RWPE2 (cell line): ENCODE measurements around the gene CYRIA.

Source experiments
- ATAC-seq: fragments of 200-7000 bp; cut with Tn5 transposase; 3 replicates; pipeline ENCODE4 v1.9.1; 2021; ENCODE audit warnings: low read depth
- DNase-seq: peaks from one replicate; pipeline ENCODE4 v3.0.0-alpha.2; 2020; ENCODE audit warnings: low spot score
- H3K27ac ChIP-seq: fragments of 450-650 bp; 2 replicates; pipeline ENCODE4 v1.5.1; 2017; ENCODE audit warnings: mild to moderate bottlenecking; ENCODE audit not compliant: poor library complexity, severe bottlenecking
- H3K27me3 ChIP-seq: fragments of 250-450 bp; sonication (Bioruptor Pico); 2 replicates; pipeline ENCODE4 v1.5.1; 2021; ENCODE audit warnings: mild to moderate bottlenecking, moderate library complexity; ENCODE audit not compliant: insufficient read depth, poor library complexity, severe bottlenecking
- H3K36me3 ChIP-seq: fragments of 250-450 bp; sonication (Bioruptor Pico); 2 replicates; pipeline ENCODE4 v1.5.1; 2020; ENCODE audit warnings: low read depth, mild to moderate bottlenecking, moderate library complexity
- H3K4me1 ChIP-seq: fragments of 250-450 bp; sonication (Bioruptor Pico); 2 replicates; pipeline ENCODE4 v1.5.1; 2021; ENCODE audit warnings: mild to moderate bottlenecking, moderate library complexity; ENCODE audit not compliant: insufficient read depth, poor library complexity, severe bottlenecking
- H3K4me3 ChIP-seq: fragments of 250-450 bp; sonication (Bioruptor Pico); 2 replicates; pipeline ENCODE4 v1.5.1; 2021; ENCODE audit warnings: mild to moderate bottlenecking, moderate library complexity; ENCODE audit not compliant: severe bottlenecking
- H3K9me3 ChIP-seq: fragments of 250-450 bp; sonication (Bioruptor Pico); 2 replicates; pipeline ENCODE4 v1.5.1; 2021; ENCODE audit warnings: mild to moderate bottlenecking, moderate library complexity; ENCODE audit not compliant: severe bottlenecking
- TF ChIP-seq, protein P1 (sequence below): fragments of 450-650 bp; IDR thresholded peaks from one replicate; pipeline ENCODE4 v1.5.1; 2017; ENCODE audit warnings: mild to moderate bottlenecking, moderate library complexity; ENCODE audit not compliant: poor library complexity, severe bottlenecking

CYRIA gene

DNA sequence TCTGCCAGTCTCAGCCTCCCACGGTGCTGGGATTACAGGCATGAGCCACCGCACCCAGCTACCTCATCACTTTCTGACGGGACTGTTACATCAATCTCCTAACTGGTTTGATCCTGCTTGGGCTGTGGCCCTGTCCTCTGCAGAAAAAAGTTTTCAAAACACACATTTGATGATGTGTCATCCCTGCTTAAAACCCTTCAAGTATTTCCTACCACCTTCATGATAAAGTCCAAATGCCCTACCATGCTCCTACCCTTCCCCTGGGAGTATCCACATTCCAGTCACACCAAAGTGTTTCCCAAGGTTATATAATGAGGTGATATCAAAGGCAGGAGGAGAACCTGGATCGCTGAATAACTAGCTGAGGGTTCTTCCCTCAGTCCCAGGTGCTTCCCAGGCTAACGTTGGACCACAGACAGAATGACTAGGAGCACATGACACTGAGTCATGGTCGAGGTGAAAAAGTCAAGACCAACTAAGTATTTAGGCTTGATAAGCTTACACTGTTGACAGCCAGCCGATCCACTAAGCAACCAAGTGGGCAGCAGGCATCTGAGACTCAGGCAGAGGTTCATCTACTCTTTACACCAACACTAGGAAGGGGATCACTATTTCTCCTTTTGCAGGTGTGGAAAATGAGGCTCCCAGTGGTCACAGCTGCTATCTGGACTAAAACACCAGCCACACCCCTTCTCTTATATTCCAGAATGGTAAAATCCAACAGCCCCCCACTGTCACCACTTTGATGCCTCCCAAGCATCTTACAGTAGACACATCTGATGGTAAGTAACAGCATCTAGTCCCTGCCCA lies 31.8 kb downstream of the CYRIA start:
- ATAC-seq (peak; percentile 59), DNase-seq (no peak)
- H3K27me3 ChIP-seq: no peaks in the 10 kb centered on the region
- TF ChIP-seq, protein P1, sequence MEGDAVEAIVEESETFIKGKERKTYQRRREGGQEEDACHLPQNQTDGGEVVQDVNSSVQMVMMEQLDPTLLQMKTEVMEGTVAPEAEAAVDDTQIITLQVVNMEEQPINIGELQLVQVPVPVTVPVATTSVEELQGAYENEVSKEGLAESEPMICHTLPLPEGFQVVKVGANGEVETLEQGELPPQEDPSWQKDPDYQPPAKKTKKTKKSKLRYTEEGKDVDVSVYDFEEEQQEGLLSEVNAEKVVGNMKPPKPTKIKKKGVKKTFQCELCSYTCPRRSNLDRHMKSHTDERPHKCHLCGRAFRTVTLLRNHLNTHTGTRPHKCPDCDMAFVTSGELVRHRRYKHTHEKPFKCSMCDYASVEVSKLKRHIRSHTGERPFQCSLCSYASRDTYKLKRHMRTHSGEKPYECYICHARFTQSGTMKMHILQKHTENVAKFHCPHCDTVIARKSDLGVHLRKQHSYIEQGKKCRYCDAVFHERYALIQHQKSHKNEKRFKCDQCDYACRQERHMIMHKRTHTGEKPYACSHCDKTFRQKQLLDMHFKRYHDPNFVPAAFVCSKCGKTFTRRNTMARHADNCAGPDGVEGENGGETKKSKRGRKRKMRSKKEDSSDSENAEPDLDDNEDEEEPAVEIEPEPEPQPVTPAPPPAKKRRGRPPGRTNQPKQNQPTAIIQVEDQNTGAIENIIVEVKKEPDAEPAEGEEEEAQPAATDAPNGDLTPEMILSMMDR: no peak
- no peak overlapping the region for H3K4me3 ChIP-seq
- H3K36me3 ChIP-seq: no peaks in the 10 kb centered on the region
- no peaks in the 10 kb centered on the region for H3K9me3 ChIP-seq
- H3K4me1 ChIP-seq: no peaks in the 10 kb centered on the region
- H3K27ac ChIP-seq: no peak overlapping the region

DNA sequence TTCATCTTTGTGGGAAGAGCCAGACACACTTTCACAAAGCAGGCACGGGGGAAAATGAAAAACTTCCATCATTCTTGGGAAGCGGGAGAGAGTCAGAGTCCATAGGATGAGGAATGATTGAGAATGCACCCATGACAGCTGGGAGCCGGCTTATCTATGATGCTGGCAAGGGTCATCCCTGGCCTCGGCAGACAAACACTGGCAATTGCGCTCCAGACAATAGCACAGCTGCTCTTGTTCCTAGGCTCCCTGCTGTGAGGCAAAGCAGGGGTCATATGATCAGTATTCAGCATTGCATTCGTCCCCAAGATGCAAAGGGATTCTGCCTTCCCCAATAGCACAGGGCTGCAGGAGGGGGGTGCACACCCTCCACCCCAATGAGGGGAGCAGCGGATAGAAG lies 33.0 kb downstream of the CYRIA start:
- Histone ChIP-seq H3K27ac (no peak overlapping the region), H3K27me3 (no peaks in the 10 kb centered on the region), H3K9me3 (no peaks in the 10 kb centered on the region), H3K4me1 (no peaks in the 10 kb centered on the region), H3K36me3 (no peaks in the 10 kb centered on the region), H3K4me3 (no peak overlapping the region)
- no peak for ATAC-seq
- TF ChIP-seq, protein P1: no peak
- DNase-seq: no peak

DNA sequence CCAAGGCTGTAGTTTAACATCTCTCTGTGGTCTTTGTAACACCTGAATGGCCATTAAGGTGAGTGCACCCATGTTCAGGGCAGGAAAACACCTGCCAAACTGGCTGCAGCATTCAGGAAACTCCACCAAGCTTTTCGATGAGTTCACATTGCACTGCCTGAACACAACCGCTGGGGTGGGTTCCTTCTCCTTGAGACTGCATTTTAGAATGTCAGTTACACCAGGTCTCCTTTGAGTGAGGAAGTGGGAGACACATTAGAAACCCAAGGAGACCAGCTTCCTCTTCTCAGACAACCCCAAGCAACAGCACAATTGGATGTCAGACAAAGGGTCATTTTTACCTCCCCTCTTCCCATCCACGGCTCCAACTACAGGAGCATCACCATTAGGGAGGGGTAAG lies 35.2 kb downstream of the CYRIA start:
- H3K36me3 ChIP-seq: no peaks in the 10 kb centered on the region
- ATAC-seq (no peak), DNase-seq (no peak)
- H3K27me3 ChIP-seq: no peaks in the 10 kb centered on the region
- TF ChIP-seq, protein P1: no peak
- no peaks in the 10 kb centered on the region for H3K4me1 ChIP-seq
- H3K4me3 ChIP-seq: no peak overlapping the region
- H3K27ac ChIP-seq: no peak overlapping the region
- H3K9me3 ChIP-seq: no peaks in the 10 kb centered on the region

DNA sequence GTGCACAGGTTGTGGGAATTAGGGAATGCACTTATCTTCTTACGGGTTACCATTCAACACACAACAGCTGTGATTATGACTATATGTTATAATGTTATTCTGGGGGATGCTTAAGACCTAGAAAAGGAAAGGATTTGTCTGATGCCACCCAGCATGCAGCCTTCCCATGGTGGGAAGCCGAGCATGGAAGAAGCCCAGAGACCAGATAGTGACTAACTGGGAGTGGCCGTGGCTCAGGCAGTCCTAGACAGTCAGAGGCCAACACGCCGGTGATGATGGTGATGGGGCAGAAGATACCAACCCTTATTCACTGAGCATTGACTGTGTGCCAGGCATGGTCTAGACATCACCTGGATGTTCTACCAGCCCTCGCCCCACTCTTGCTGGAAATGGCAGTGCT lies 35.9 kb downstream of the CYRIA start:
- no peaks in the 10 kb centered on the region for H3K36me3 ChIP-seq
- DNase-seq (no peak), ATAC-seq (no peak)
- H3K4me1 ChIP-seq: no peaks in the 10 kb centered on the region
- TF ChIP-seq, protein P1: no peak
- H3K27me3 ChIP-seq: no peaks in the 10 kb centered on the region
- no peaks in the 10 kb centered on the region for H3K9me3 ChIP-seq
- H3K4me3 ChIP-seq: no peak overlapping the region
- no peak overlapping the region for H3K27ac ChIP-seq

DNA sequence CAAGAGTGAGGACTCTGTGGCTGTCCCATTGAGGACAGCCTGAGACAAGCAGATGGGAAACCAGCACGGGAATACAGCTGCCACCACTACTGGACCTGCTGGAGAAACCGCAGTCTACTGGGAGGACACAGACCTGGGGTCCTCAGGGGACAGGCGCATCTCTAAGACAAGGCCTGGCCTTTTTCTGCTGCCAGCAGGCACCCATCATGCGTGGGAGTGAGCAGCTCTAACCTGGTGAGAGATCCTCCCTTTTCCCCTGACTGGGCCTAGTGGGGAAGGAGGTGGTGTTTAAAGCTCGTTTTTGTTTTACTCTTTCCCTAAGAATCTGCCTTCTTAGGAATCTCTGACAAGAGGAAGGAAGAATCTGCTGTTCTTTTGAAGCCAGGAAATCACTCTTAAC lies 36.6 kb downstream of the CYRIA start:
- ATAC-seq (no peak), DNase-seq (no peak)
- no peaks in the 10 kb centered on the region for H3K27me3 ChIP-seq
- H3K9me3 ChIP-seq: no peaks in the 10 kb centered on the region
- no peak overlapping the region for H3K27ac ChIP-seq
- H3K4me3 ChIP-seq: no peak overlapping the region
- H3K36me3 ChIP-seq: no peaks in the 10 kb centered on the region
- TF ChIP-seq, protein P1: no peak
- no peaks in the 10 kb centered on the region for H3K4me1 ChIP-seq
